Tibial artery (tissue), 4 donors: Measurements from ENCODE around the gene CRNN.
A peak's percentile ranks its signal among the peaks of the same experiment; 100 is the strongest.

ENCODE experiments used
- DNase-seq, 2 donors: peaks; one replicate each; pipeline ENCODE4 v3.0.0-alpha.2; 2019
- H3K27ac ChIP-seq, 2 donors: fragments of 200-600 bp; sonication (generic) in 1 of 2; 1 replicate in 1 of 2; 2 replicates in 1 of 2; pipeline ENCODE4 v1.5.1; 2018 to 2019; ENCODE audit warnings: mild to moderate bottlenecking in 1 of 2
- H3K27me3 ChIP-seq, 2 donors: fragments of 200-600 bp; sonication (generic) in 1 of 2; one replicate each; pipeline versions ENCODE4 v1.5.1 to v1.6.0; 2016 to 2019
- H3K36me3 ChIP-seq, 3 donors: fragments of 200-600 bp; sonication (generic) in 2 of 3; one replicate each; pipeline ENCODE4 v1.5.1; 2016 to 2019; ENCODE audit warnings: mild to moderate bottlenecking in 2 of 3
- H3K4me1 ChIP-seq, 4 donors: fragments of 200-600 bp; sonication (generic) in 2 of 4; 1 replicate in 3 of 4; 2 replicates in 1 of 4; pipeline ENCODE4 v1.5.1; 2016 to 2019
- H3K4me3 ChIP-seq, 2 donors: fragments of 200-600 bp; sonication (generic) in 1 of 2; 1 replicate in 1 of 2; 2 replicates in 1 of 2; pipeline ENCODE4 v1.5.1; 2018 to 2019; ENCODE audit warnings: mild to moderate bottlenecking in 2 of 2
- H3K9me3 ChIP-seq, 3 donors: fragments of 200-600 bp; sonication (generic) in 1 of 3; one replicate each; pipeline ENCODE4 v1.5.1; 2016 to 2019
- CTCF ChIP-seq, 2 experiments: fragments of 200-600 bp in 1 of 2; fragments of 450-650 bp in 1 of 2; IDR thresholded peaks; one replicate each; pipeline ENCODE4 v1.5.1; 2017 to 2019; ENCODE audit warnings: antibody characterized with exemption in 2 of 2, mild to moderate bottlenecking in 1 of 2, moderate library complexity in 1 of 2
- intact Hi-C: fragments of 100-400 bp; cut with DNase I; formaldehyde crosslinking; loops from one replicate; pipeline ENCODE4 v1.15.0; 2023; ENCODE audit warnings: low total_unique reads

The CRNN gene

GRCh38 chr1:152413909-152414308, at the start of gene CRNN:
Gene CRNN, minus strand, starts transcription at chr1:152414263. Its CDS starts 2,030 bp downstream, at chr1:152412233.
- Histone ChIP-seq H3K9me3 (no peaks in the 10 kb centered on the region), H3K27me3 (no peaks in the 10 kb centered on the region), H3K4me1 (no peaks in the 10 kb centered on the region), H3K36me3 (no peaks in the 10 kb centered on the region), H3K27ac (no peak within 1 kb of the TSS), H3K4me3 (no peak within 1 kb of the TSS)
- TF ChIP-seq CTCF (IDR thresholded peaks at IDR 0.05): no peak
- intact Hi-C loops: no loop called here
- no peak for DNase-seq

GRCh38 chr1:152462636-152463035, 48.6 kb upstream of the CRNN start:
- intact Hi-C loops: loop anchor here (5.0 kb wide), 1 partner anchor 410 kb away; no protein-coding TSS in a partner anchor
- Histone ChIP-seq H3K27ac (no peak overlapping the region), H3K9me3 (peaks cover 0 to 5% (median 0%) of the 10 kb centered on the region in 3 donors), H3K4me1 (no peaks in the 10 kb centered on the region), H3K4me3 (no peak overlapping the region), H3K36me3 (no peaks in the 10 kb centered on the region), H3K27me3 (no peaks in the 10 kb centered on the region)
- no peak for DNase-seq
- no peak for TF ChIP-seq CTCF (IDR thresholded peaks at IDR 0.05)

- Histone ChIP-seq H3K27me3 (peaks cover 0 to 5% of the 10 kb centered on the region in 2 donors), H3K4me1 (no peaks in the 10 kb centered on the region), H3K27ac (no peak overlapping the region), H3K4me3 (no peak overlapping the region), H3K9me3 (peaks cover 0 to 5% (median 0%) of the 10 kb centered on the region in 3 donors), H3K36me3 (no peaks in the 10 kb centered on the region)
- peak; percentile 42 to 54 for TF ChIP-seq CTCF (IDR thresholded peaks at IDR 0.05)
- no peak for DNase-seq
- intact Hi-C loops: loop anchor here (5.0 kb wide), 1 partner anchor 409 kb away; no protein-coding TSS in a partner anchor
Observed at GRCh38 chr1:152461544-152461943, 47.5 kb upstream of the CRNN start.

- Histone ChIP-seq H3K4me3 (no peak overlapping the region), H3K27me3 (peaks cover 0 to 5% of the 10 kb centered on the region in 2 donors), H3K36me3 (no peaks in the 10 kb centered on the region), H3K27ac (no peak overlapping the region), H3K4me1 (no peaks in the 10 kb centered on the region), H3K9me3 (no peaks in the 10 kb centered on the region)
- intact Hi-C loops: loop anchor here (5.0 kb wide), 1 partner anchor 408 kb away; no protein-coding TSS in a partner anchor
- no peak for DNase-seq
- TF ChIP-seq CTCF (IDR thresholded peaks at IDR 0.05): no peak
Observed at GRCh38 chr1:152460529-152460899, 46.5 kb upstream of the CRNN start.

- DNase-seq: peak; percentile 56 to 75
- no peaks in the 10 kb centered on the region for H3K36me3 ChIP-seq
- H3K4me1 ChIP-seq: no peaks in the 10 kb centered on the region
- H3K4me3 ChIP-seq: peak overlapping the region; percentile 7 to 13
- H3K27ac ChIP-seq: peak overlapping the region in 1 of 2 donors; percentile 8
- TF ChIP-seq CTCF (IDR thresholded peaks at IDR 0.05): peak; percentile 50 to 69
- H3K9me3 ChIP-seq: no peaks in the 10 kb centered on the region
- H3K27me3 ChIP-seq: peaks cover 0 to 5% of the 10 kb centered on the region in 2 donors
- intact Hi-C loops: loop anchor here (5.0 kb wide), 2 partner anchors 273 to 408 kb away; no protein-coding TSS in a partner anchor
Observed at GRCh38 chr1:152459596-152460528, 45.8 kb upstream of the CRNN start.
